ENCODE measurements around the gene SUMO3. TPM values are rescaled to one million over a fixed set of nuclear protein-coding genes. Genes with fewer than 3 reads are reported as not detected.

Gene SUMO3
- total and polyA plus RNA-seq, 10 of the 15 experiments (the other 5 are each of a cell fraction or from before 2014, with no cell fraction given) = 14.3 to 164 (median 89.9) TPM

DNA sequence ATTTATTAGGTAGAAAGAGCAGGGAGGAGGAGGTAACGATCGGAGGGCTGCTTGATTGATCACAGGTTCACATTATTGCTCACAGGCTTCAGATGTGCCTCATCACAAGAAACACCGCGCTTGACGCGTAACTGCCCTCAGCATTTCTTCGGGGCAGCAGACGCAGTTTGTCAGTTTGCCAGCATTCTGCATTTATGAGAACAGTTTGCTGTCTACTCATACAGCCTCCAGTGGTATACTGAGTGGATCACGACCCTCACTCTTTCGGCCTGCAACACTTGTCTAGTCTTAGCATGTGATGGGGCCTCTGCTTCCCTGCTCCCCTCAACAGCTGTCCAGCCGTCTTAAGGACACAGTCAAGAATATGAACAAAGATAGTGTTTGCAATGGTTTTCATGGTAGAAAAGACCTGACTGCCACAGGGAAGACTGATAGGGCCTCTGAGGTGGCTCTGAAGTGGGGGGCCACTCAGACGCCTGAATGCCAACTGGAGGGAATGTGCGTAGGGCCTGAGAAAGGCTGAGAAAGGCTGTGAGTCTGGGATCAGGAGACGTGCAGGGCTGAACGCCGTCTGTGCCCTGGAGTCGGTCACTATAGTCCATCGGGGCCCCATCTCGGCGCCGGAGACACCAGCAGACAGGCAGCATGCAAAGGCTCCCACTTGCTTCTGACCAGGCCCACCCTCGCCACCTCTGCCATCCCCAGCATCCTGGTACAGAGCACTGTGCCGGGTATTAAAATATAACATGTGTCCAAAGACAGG lies 61.3 kb downstream of the SUMO3 start (continued):
- TF ChIP-seq HDGF (IDR thresholded peaks at IDR 0.05) (no peak), HCFC1 (IDR thresholded peaks at IDR 0.05; ENCODE audit: low read length) (no peak), SIN3A (IDR thresholded peaks at IDR 0.05; ENCODE audit: low read depth, low read length) (no peak)
- TF ChIP-seq, protein P1, sequence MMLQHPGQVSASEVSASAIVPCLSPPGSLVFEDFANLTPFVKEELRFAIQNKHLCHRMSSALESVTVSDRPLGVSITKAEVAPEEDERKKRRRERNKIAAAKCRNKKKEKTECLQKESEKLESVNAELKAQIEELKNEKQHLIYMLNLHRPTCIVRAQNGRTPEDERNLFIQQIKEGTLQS (IDR thresholded peaks at IDR 0.05; ENCODE audit: borderline replicate concordance, extremely low read depth, low read depth, low read length) = no peak

Other genes starting within 250 kb of the SUMO3 start
Only the 7 nearest of the 18 such genes appear.
- gene KRTAP12-1, start 135.9 kb downstream of the SUMO3 start, total RNA-seq (2014; rRNA removed) = not detected in 2 replicates
- gene KRTAP12-1, start 135.9 kb downstream of the SUMO3 start, total RNA-seq (2014; rRNA removed; fragmentation: Illumina TruSeq; extraction: Trizol) = not detected in 2 replicates
- not detected in 2 replicates for gene KRTAP12-1, start 135.9 kb downstream of the SUMO3 start, total RNA-seq (2021)
- gene KRTAP12-1, start 135.9 kb downstream of the SUMO3 start, polyA plus RNA-seq (2011; rRNA removed) = not detected in 2 replicates
- gene KRTAP12-1, start 135.9 kb downstream of the SUMO3 start, polyA plus RNA-seq (2014; fragmentation: Illumina TruSeq; extraction: Trizol) = not detected in 2 replicates
- not detected for gene KRTAP12-1, start 135.9 kb downstream of the SUMO3 start, polyA plus RNA-seq (2014; fragmentation: Nextera tagmentation; extraction: Ambion mirVana)
- not detected in 2 replicates for gene KRTAP12-1, start 135.9 kb downstream of the SUMO3 start, polyA plus RNA-seq (2014; rRNA removed)
- not detected for gene KRTAP12-1, start 135.9 kb downstream of the SUMO3 start, polyA plus RNA-seq (2016; fragmentation: Nextera tagmentation; extraction: Ambion mirVana)
- gene KRTAP10-12, start 120.9 kb downstream of the SUMO3 start, total RNA-seq (2014; rRNA removed) = not detected in 2 replicates
- not detected in 2 replicates for gene KRTAP10-12, start 120.9 kb downstream of the SUMO3 start, total RNA-seq (2014; rRNA removed; fragmentation: Illumina TruSeq; extraction: Trizol)
- gene KRTAP10-12, start 120.9 kb downstream of the SUMO3 start, total RNA-seq (2021) = not detected in 2 replicates
- not detected in 2 replicates for gene KRTAP10-12, start 120.9 kb downstream of the SUMO3 start, polyA plus RNA-seq (2011; rRNA removed)
- gene KRTAP10-12, start 120.9 kb downstream of the SUMO3 start, polyA plus RNA-seq (2014; fragmentation: Illumina TruSeq; extraction: Trizol) = not detected in 2 replicates
- not detected for gene KRTAP10-12, start 120.9 kb downstream of the SUMO3 start, polyA plus RNA-seq (2014; fragmentation: Nextera tagmentation; extraction: Ambion mirVana)
- gene KRTAP10-12, start 120.9 kb downstream of the SUMO3 start, polyA plus RNA-seq (2014; rRNA removed) = not detected in 2 replicates
- not detected for gene KRTAP10-12, start 120.9 kb downstream of the SUMO3 start, polyA plus RNA-seq (2016; fragmentation: Nextera tagmentation; extraction: Ambion mirVana)
- gene TSPEAR, start 106.5 kb downstream of the SUMO3 start, total RNA-seq (2014; rRNA removed) = not detected in 2 replicates
- gene TSPEAR, start 106.5 kb downstream of the SUMO3 start, total RNA-seq (2014; rRNA removed; fragmentation: Illumina TruSeq; extraction: Trizol) = not detected in 2 replicates
- gene TSPEAR, start 106.5 kb downstream of the SUMO3 start, total RNA-seq (2021) = not detected in 2 replicates
- not detected in 2 replicates for gene TSPEAR, start 106.5 kb downstream of the SUMO3 start, polyA plus RNA-seq (2011; rRNA removed)
- not detected in 2 replicates for gene TSPEAR, start 106.5 kb downstream of the SUMO3 start, polyA plus RNA-seq (2014; fragmentation: Illumina TruSeq; extraction: Trizol)
- not detected for gene TSPEAR, start 106.5 kb downstream of the SUMO3 start, polyA plus RNA-seq (2014; fragmentation: Nextera tagmentation; extraction: Ambion mirVana)
- not detected in 2 replicates for gene TSPEAR, start 106.5 kb downstream of the SUMO3 start, polyA plus RNA-seq (2014; rRNA removed)
- not detected for gene TSPEAR, start 106.5 kb downstream of the SUMO3 start, polyA plus RNA-seq (2016; fragmentation: Nextera tagmentation; extraction: Ambion mirVana)
- gene UBE2G2, start 16.2 kb downstream of the SUMO3 start, total RNA-seq (2014; rRNA removed) = 75.6 and 82.3 TPM in 2 replicates
- 62.4 and 66.1 TPM in 2 replicates for gene UBE2G2, start 16.2 kb downstream of the SUMO3 start, total RNA-seq (2014; rRNA removed; fragmentation: Illumina TruSeq; extraction: Trizol)
- gene UBE2G2, start 16.2 kb downstream of the SUMO3 start, total RNA-seq (2021) = 71.0 and 76.1 TPM in 2 replicates
- 101 and 102 TPM in 2 replicates for gene UBE2G2, start 16.2 kb downstream of the SUMO3 start, polyA plus RNA-seq (2011; rRNA removed)
- gene UBE2G2, start 16.2 kb downstream of the SUMO3 start, polyA plus RNA-seq (2014; fragmentation: Illumina TruSeq; extraction: Trizol) = 93.5 and 94.7 TPM in 2 replicates
- 10 to 100 TPM; 27.0 to 32.0 TPM for gene UBE2G2, start 16.2 kb downstream of the SUMO3 start, polyA plus RNA-seq (2014; fragmentation: Nextera tagmentation; extraction: Ambion mirVana)
- gene UBE2G2, start 16.2 kb downstream of the SUMO3 start, polyA plus RNA-seq (2014; rRNA removed) = 116 and 139 TPM in 2 replicates
- gene UBE2G2, start 16.2 kb downstream of the SUMO3 start, polyA plus RNA-seq (2016; fragmentation: Nextera tagmentation; extraction: Ambion mirVana) = 10 to 100 TPM; 72.7 to 79.2 TPM
- gene PTTG1IP, start 55.6 kb upstream of the SUMO3 start, total RNA-seq (2014; rRNA removed) = 46.9 and 48.0 TPM in 2 replicates
- 30.2 and 33.4 TPM in 2 replicates for gene PTTG1IP, start 55.6 kb upstream of the SUMO3 start, total RNA-seq (2014; rRNA removed; fragmentation: Illumina TruSeq; extraction: Trizol)
- gene PTTG1IP, start 55.6 kb upstream of the SUMO3 start, total RNA-seq (2021) = 45.5 and 46.7 TPM in 2 replicates
- gene PTTG1IP, start 55.6 kb upstream of the SUMO3 start, polyA plus RNA-seq (2011; rRNA removed) = 44.2 and 49.2 TPM in 2 replicates
- gene PTTG1IP, start 55.6 kb upstream of the SUMO3 start, polyA plus RNA-seq (2014; fragmentation: Illumina TruSeq; extraction: Trizol) = 33.2 and 33.8 TPM in 2 replicates
- 10 to 100 TPM in 1 of 2 experiments, 1 to 10 TPM in 1; 2.4 to 10.4 TPM for gene PTTG1IP, start 55.6 kb upstream of the SUMO3 start, polyA plus RNA-seq (2014; fragmentation: Nextera tagmentation; extraction: Ambion mirVana)
- 39.3 and 43.4 TPM in 2 replicates for gene PTTG1IP, start 55.6 kb upstream of the SUMO3 start, polyA plus RNA-seq (2014; rRNA removed)
- 10 to 100 TPM; 49.5 to 56.4 TPM for gene PTTG1IP, start 55.6 kb upstream of the SUMO3 start, polyA plus RNA-seq (2016; fragmentation: Nextera tagmentation; extraction: Ambion mirVana)
- 85.3 and 101 TPM in 2 replicates for gene ITGB2, start 102.8 kb upstream of the SUMO3 start, total RNA-seq (2014; rRNA removed)
- gene ITGB2, start 102.8 kb upstream of the SUMO3 start, total RNA-seq (2014; rRNA removed; fragmentation: Illumina TruSeq; extraction: Trizol) = 25.2 and 31.3 TPM in 2 replicates
- 162 and 172 TPM in 2 replicates for gene ITGB2, start 102.8 kb upstream of the SUMO3 start, total RNA-seq (2021)
- gene ITGB2, start 102.8 kb upstream of the SUMO3 start, polyA plus RNA-seq (2011; rRNA removed) = 31.3 and 57.2 TPM in 2 replicates
- gene ITGB2, start 102.8 kb upstream of the SUMO3 start, polyA plus RNA-seq (2014; fragmentation: Illumina TruSeq; extraction: Trizol) = 17.2 and 38.7 TPM in 2 replicates
- 10 to 100 TPM in 1 of 2 experiments, 1 to 10 TPM in 1; 8.0 to 19.8 TPM for gene ITGB2, start 102.8 kb upstream of the SUMO3 start, polyA plus RNA-seq (2014; fragmentation: Nextera tagmentation; extraction: Ambion mirVana)
- gene ITGB2, start 102.8 kb upstream of the SUMO3 start, polyA plus RNA-seq (2014; rRNA removed) = 60.6 and 67.5 TPM in 2 replicates
- gene ITGB2, start 102.8 kb upstream of the SUMO3 start, polyA plus RNA-seq (2016; fragmentation: Nextera tagmentation; extraction: Ambion mirVana) = 100 to 1,000 TPM; 120 to 128 TPM
- gene SLX9, start 122.0 kb upstream of the SUMO3 start, total RNA-seq (2014; rRNA removed) = 39.4 and 40.2 TPM in 2 replicates
- gene SLX9, start 122.0 kb upstream of the SUMO3 start, total RNA-seq (2014; rRNA removed; fragmentation: Illumina TruSeq; extraction: Trizol) = 17.0 and 18.0 TPM in 2 replicates
- gene SLX9, start 122.0 kb upstream of the SUMO3 start, total RNA-seq (2021) = 81.3 and 83.2 TPM in 2 replicates
- gene SLX9, start 122.0 kb upstream of the SUMO3 start, polyA plus RNA-seq (2011; rRNA removed) = 14.8 and 27.7 TPM in 2 replicates
- gene SLX9, start 122.0 kb upstream of the SUMO3 start, polyA plus RNA-seq (2014; fragmentation: Illumina TruSeq; extraction: Trizol) = 1.7 and 5.9 TPM in 2 replicates
- 1 to 10 TPM in 1 of 2 experiments, under 1 TPM in 1; 0.69 to 5.5 TPM for gene SLX9, start 122.0 kb upstream of the SUMO3 start, polyA plus RNA-seq (2014; fragmentation: Nextera tagmentation; extraction: Ambion mirVana)
- gene SLX9, start 122.0 kb upstream of the SUMO3 start, polyA plus RNA-seq (2014; rRNA removed) = 53.6 and 62.2 TPM in 2 replicates
- 10 to 100 TPM; 69.2 to 75.5 TPM for gene SLX9, start 122.0 kb upstream of the SUMO3 start, polyA plus RNA-seq (2016; fragmentation: Nextera tagmentation; extraction: Ambion mirVana)